ENCODE data around the gene GCHFR.

DNA sequence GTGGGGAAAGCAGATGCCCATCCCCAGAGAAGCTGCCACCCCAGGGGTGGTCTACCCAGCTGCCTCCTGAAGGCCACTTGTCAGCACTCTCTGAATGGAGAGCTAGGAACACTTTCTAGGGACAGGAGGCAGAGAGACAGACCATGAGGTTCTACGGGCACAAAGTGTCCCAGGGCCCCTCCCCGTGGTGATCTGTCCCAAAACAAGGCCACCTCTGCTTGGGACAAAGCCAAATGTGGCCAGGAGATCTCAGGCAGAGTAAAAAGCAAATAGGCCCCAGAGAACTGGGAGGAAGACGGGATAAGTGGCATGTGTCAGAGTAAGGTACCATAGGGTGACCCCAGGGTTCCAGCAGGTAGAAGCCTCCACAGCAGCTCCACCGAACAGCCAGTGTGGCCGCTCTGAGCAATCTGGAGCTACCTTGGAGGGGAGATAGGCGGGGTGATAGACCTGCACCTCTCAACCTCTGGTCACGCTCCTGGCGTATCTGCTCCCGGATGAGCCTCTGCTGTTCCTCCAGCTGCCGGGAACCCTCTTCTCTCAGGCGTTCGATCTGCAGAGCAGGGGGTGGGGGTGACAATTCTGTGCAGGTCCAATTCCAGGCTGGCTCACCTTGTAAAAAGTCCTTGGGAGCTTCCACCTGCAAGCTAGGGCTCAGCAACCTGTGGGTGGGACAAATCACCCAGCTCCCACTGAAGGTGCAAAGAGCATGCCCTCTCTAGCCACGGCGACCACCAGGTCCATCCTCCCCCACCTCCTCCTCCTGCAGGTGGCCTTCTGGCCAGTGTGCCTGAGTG, 12.1 kb downstream of the GCHFR start:
- TF ChIP-seq, protein P1, sequence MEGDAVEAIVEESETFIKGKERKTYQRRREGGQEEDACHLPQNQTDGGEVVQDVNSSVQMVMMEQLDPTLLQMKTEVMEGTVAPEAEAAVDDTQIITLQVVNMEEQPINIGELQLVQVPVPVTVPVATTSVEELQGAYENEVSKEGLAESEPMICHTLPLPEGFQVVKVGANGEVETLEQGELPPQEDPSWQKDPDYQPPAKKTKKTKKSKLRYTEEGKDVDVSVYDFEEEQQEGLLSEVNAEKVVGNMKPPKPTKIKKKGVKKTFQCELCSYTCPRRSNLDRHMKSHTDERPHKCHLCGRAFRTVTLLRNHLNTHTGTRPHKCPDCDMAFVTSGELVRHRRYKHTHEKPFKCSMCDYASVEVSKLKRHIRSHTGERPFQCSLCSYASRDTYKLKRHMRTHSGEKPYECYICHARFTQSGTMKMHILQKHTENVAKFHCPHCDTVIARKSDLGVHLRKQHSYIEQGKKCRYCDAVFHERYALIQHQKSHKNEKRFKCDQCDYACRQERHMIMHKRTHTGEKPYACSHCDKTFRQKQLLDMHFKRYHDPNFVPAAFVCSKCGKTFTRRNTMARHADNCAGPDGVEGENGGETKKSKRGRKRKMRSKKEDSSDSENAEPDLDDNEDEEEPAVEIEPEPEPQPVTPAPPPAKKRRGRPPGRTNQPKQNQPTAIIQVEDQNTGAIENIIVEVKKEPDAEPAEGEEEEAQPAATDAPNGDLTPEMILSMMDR (IDR thresholded peaks at IDR 0.05), result no peak
- no peak for TF ChIP-seq POLR2A (IDR thresholded peaks at IDR 0.05)
